Endothelial cell of umbilical vein (primary cell): ENCODE results near the gene FBXW7. TPM values are rescaled to one million over a fixed set of nuclear protein-coding genes. Genes with fewer than 3 reads are reported as not detected.

ENCODE experiments used
- BruUV-seq: library from RNA; stranded (reverse); fragments of 400-500 nt; replicated peaks from 2 replicates; lab custom pipeline; 2021; lab: Mats Ljungman, UMichigan
- CTCF ChIA-PET: fragments of 300-600, 350-600 bp; sonication (Branson Sonifier 250); formaldehyde crosslinking; loops from one replicate; lab custom pipeline; 2021; ENCODE audit warnings: antibody characterized with exemption, inconsistent platforms; lab: Charles Lee
- POLR2A ChIA-PET: fragments of 300-600, 350-600 bp; sonication (Branson Sonifier 250); formaldehyde crosslinking; loops from one replicate; lab custom pipeline; 2021; ENCODE audit warnings: antibody characterized with exemption, inconsistent platforms; lab: Charles Lee
- DNase-seq: peaks from one replicate; pipeline ENCODE4 v3.0.0-alpha.2; 2011; ENCODE audit warnings: low read depth, low spot score
- FAIRE-seq: peaks from 2 replicates; lab custom pipeline; 2011; peaks lifted over from hg19 to GRCh38; lab: Jason Lieb, UNC
- H2AFZ ChIP-seq: 2 replicates; pipeline ENCODE4 v1.6.0; 2012; ENCODE audit warnings: low read depth, low read length, control low read depth, inconsistent platforms
- H3K27ac ChIP-seq: 2 replicates; pipeline ENCODE4 v1.5.1; 2011; ENCODE audit warnings: low read depth, mild to moderate bottlenecking, control low read depth, low read length, moderate library complexity; ENCODE audit not compliant: insufficient read depth
- H3K27me3 ChIP-seq, 2 experiments: 2 replicates each; pipeline versions ENCODE4 v1.6.0 to v1.6.1; 2011; ENCODE audit warnings: low read length in 2 of 2, mixed read lengths in 1 of 2; ENCODE audit not compliant: control insufficient read depth in 2 of 2, insufficient read depth in 2 of 2
- H3K36me3 ChIP-seq, 2 experiments: 2 replicates in 1 of 2; 3 replicates in 1 of 2; pipeline ENCODE4 v1.5.1; 2011; ENCODE audit warnings: low read length in 2 of 2, mild to moderate bottlenecking in 1 of 2, moderate library complexity in 1 of 2; ENCODE audit not compliant: control insufficient read depth in 2 of 2, insufficient read depth in 2 of 2; ENCODE audit errors: extremely low read depth in 1 of 2
- H3K4me1 ChIP-seq: 3 replicates; pipeline ENCODE4 v1.5.1; 2011; ENCODE audit warnings: mild to moderate bottlenecking, low read length; ENCODE audit not compliant: control insufficient read depth, insufficient read depth; ENCODE audit errors: extremely low read depth
- H3K4me2 ChIP-seq: 2 replicates; pipeline ENCODE4 v1.6.1; 2011; ENCODE audit warnings: low read length, control low read depth, mixed read lengths; ENCODE audit not compliant: insufficient read depth
- H3K4me3 ChIP-seq, 3 experiments: fragments of 200-600 bp in 1 of 3; sonication (generic), shearing (Covaris generic) in 1 of 3; replicated peaks in 1 of 3; 2 replicates each; pipeline ENCODE4 v1.5.1; 2011 to 2016; ENCODE audit warnings: control low read depth in 3 of 3, low read length in 3 of 3, mild to moderate bottlenecking in 2 of 3, inconsistent platforms in 1 of 3, low read depth in 1 of 3, moderate library complexity in 1 of 3; ENCODE audit not compliant: insufficient read depth in 1 of 3
- H3K79me2 ChIP-seq: 2 replicates; pipeline ENCODE4 v1.6.0; 2012; ENCODE audit warnings: low read length, inconsistent platforms; ENCODE audit not compliant: control insufficient read depth, insufficient read depth
- H3K9ac ChIP-seq: replicated peaks from 2 replicates; pipeline ENCODE3; 2011; ENCODE audit warnings: low read length, control low read depth; ENCODE audit not compliant: insufficient read depth; ENCODE audit errors: extremely low read depth
- H3K9me1 ChIP-seq: replicated peaks from 3 replicates; pipeline ENCODE4 v1.6.0; 2011; ENCODE audit warnings: mild to moderate bottlenecking, low read length; ENCODE audit not compliant: control insufficient read depth, insufficient read depth; ENCODE audit errors: extremely low read depth
- H3K9me3 ChIP-seq: replicated peaks from 2 replicates; pipeline ENCODE4 v1.5.1; 2012; ENCODE audit warnings: low read length, inconsistent platforms; ENCODE audit not compliant: control insufficient read depth, insufficient read depth
- H4K20me1 ChIP-seq: replicated peaks from 2 replicates; pipeline ENCODE3; 2011; ENCODE audit warnings: mild to moderate bottlenecking, low read length; ENCODE audit not compliant: control insufficient read depth, insufficient read depth; ENCODE audit errors: extremely low read depth
- CTCF ChIP-seq, 2 donors: IDR thresholded peaks; 1 replicate in 1 of 2; 2 replicates in 1 of 2; pipeline ENCODE4 v1.5.1; 2011; ENCODE audit warnings: low read length in 2 of 2, mild to moderate bottlenecking in 2 of 2, moderate library complexity in 2 of 2, control low read depth in 1 of 2, inconsistent platforms in 1 of 2, low read depth in 1 of 2; ENCODE audit not compliant: insufficient read depth in 1 of 2; ENCODE audit errors: extremely low read depth in 1 of 2
- EZH2 ChIP-seq: IDR thresholded peaks from 2 replicates; pipeline ENCODE4 v1.6.1; 2012; ENCODE audit warnings: borderline replicate concordance, low read depth, mild to moderate bottlenecking, moderate library complexity, low read length, inconsistent platforms; ENCODE audit not compliant: severe bottlenecking
- FOS ChIP-seq: IDR thresholded peaks from 2 replicates; pipeline ENCODE4 v1.6.1; 2011; ENCODE audit warnings: mild to moderate bottlenecking, low read length, moderate library complexity, borderline replicate concordance; ENCODE audit not compliant: insufficient read depth
- GATA2 ChIP-seq: IDR thresholded peaks from 2 replicates; pipeline ENCODE4 v1.7.0; 2011; ENCODE audit warnings: low read depth, mild to moderate bottlenecking, moderate library complexity, mixed read lengths, low read length; ENCODE audit not compliant: insufficient read length, insufficient read depth
- JUN ChIP-seq: IDR thresholded peaks from 2 replicates; pipeline ENCODE4 v1.6.1; 2011; ENCODE audit warnings: borderline replicate concordance, low read depth; ENCODE audit not compliant: insufficient read length, insufficient read depth
- MAX ChIP-seq: IDR thresholded peaks from 2 replicates; pipeline ENCODE4 v1.6.1; 2011; ENCODE audit not compliant: insufficient read depth, insufficient read length
- MYC ChIP-seq: IDR thresholded peaks from one replicate; pipeline ENCODE4 v1.6.1; 2011; ENCODE audit warnings: mild to moderate bottlenecking, low read depth, low read length
- POLR2A ChIP-seq: IDR thresholded peaks from 2 replicates; pipeline ENCODE4 v1.6.1; 2012; ENCODE audit warnings: low read depth, mild to moderate bottlenecking, control low read depth, low read length
- POLR2AphosphoS5 ChIP-seq: IDR thresholded peaks from 2 replicates; pipeline ENCODE4 v1.6.1; 2012; ENCODE audit warnings: low read depth, mild to moderate bottlenecking, control low read depth, low read length, moderate library complexity; ENCODE audit not compliant: insufficient read depth
- dilution Hi-C: fragments of 300-500 bp; cut with MboI; formaldehyde crosslinking; loops from one replicate; pipeline ENCODE4 v1.15.0; 2019; ENCODE audit warnings: low sequenced_read_pairs; ENCODE audit not compliant: extremely low pct_ligation_motif_present
- intact Hi-C: fragments of 100-400 bp; cut with micrococcal nuclease; formaldehyde crosslinking; loops from one replicate; pipeline ENCODE4 v1.10.0; 2022
- polyA plus RNA-seq, 4 experiments: library from polyadenylated mRNA; depleted of rRNA in 3 of 4; stranded (reverse) in 3 of 4; unstranded in 1 of 4; fragments of >200 nt; gene quantifications; 2 replicates each; pipeline versions ENCODE4 v1.2.1 to v1.2.3, GENCODE V29; 2011 to 2012; ENCODE audit warnings: missing spikeins in 1 of 4
- total RNA-seq: library from RNA; stranded (reverse); gene quantifications from 2 replicates; pipeline ENCODE4 v1.2.3, GENCODE V29; 2021

The FBXW7 gene
- total and polyA plus RNA-seq, 2 donors (not counting 3 experiments of a cell fraction or from before 2014, with no cell fraction given) = 7.0 to 28.1 TPM

GRCh38 chr4:152508386-152508785 lies 27.5 kb downstream of the FBXW7 start:
- no peak overlapping the region for H3K4me3 ChIP-seq
- H3K27me3 ChIP-seq = no peaks in the 10 kb centered on the region
- H3K9me3 ChIP-seq = no peaks in the 10 kb centered on the region
- peaks cover 17% of the 10 kb centered on the region for H3K4me1 ChIP-seq
- H3K79me2 ChIP-seq = peaks cover 69% of the 10 kb centered on the region
- intact Hi-C loops (no loop called here), dilution Hi-C loops (no loop called here)
- CTCF ChIA-PET = no interaction called here
- H4K20me1 ChIP-seq = peaks cover 3% of the 10 kb centered on the region
- BruUV-seq = no TSS peak
- DNase-seq (no peak), FAIRE-seq (no peak)
- no peaks in the 10 kb centered on the region for H3K9me1 ChIP-seq
- no peak overlapping the region for H3K4me2 ChIP-seq
- no peak overlapping the region for H2AFZ ChIP-seq
- no peak overlapping the region for H3K27ac ChIP-seq
- TF ChIP-seq FOS = no peak
- TF ChIP-seq MYC = no peak
- TF ChIP-seq MAX = no peak
- TF ChIP-seq POLR2A = no peak
- TF ChIP-seq GATA2 = no peak
- TF ChIP-seq CTCF (IDR thresholded peaks at IDR 0.05; ENCODE audit: extremely low read depth in 1 of 2, insufficient read depth in 1 of 2, low read depth in 1 of 2, low read length in 2 of 2) = no peak
- no peak for TF ChIP-seq EZH2
- TF ChIP-seq POLR2AphosphoS5 = no peak
- TF ChIP-seq JUN = no peak
- POLR2A ChIA-PET = no interaction called here
- H3K9ac ChIP-seq = no peak overlapping the region
- no peaks in the 10 kb centered on the region for H3K36me3 ChIP-seq
